ENCODE results near the gene FAM50B.

The FAM50B gene

GRCh38 chr6:3848925-3849605, at the start of gene FAM50B:
Gene FAM50B (plus strand): TSS chr6:3849373. CDS start chr6:3849812, 439 bp downstream.
- DNase-seq = peak; percentile 95

DNA sequence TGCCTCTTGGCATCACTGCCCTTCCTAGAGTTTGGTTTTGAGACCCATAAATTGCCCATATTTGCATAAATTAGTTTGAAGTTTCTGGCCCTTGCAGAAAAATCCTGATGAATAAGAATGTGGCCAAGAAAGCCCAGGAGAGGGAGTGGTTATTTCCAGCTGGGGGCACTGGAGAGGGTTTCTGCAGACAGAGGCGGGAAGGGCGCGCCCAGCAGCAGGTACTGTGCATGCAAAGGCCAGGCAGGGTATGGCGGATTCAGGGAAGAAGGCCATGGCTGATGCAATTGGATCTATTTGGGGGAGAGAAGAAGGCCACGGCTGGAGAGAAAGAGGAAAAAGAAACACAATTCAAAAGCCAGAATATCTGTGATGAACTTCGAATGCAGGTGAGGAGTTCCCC, 49.5 kb upstream of the FAM50B start:
- DNase-seq = no peak

GRCh38 chr6:3800850-3801591, 48.2 kb upstream of the FAM50B start:
- no peak for DNase-seq

- no peak for DNase-seq
Measured at GRCh38 chr6:3801960-3802359, 47.2 kb upstream of the FAM50B start.

DNA sequence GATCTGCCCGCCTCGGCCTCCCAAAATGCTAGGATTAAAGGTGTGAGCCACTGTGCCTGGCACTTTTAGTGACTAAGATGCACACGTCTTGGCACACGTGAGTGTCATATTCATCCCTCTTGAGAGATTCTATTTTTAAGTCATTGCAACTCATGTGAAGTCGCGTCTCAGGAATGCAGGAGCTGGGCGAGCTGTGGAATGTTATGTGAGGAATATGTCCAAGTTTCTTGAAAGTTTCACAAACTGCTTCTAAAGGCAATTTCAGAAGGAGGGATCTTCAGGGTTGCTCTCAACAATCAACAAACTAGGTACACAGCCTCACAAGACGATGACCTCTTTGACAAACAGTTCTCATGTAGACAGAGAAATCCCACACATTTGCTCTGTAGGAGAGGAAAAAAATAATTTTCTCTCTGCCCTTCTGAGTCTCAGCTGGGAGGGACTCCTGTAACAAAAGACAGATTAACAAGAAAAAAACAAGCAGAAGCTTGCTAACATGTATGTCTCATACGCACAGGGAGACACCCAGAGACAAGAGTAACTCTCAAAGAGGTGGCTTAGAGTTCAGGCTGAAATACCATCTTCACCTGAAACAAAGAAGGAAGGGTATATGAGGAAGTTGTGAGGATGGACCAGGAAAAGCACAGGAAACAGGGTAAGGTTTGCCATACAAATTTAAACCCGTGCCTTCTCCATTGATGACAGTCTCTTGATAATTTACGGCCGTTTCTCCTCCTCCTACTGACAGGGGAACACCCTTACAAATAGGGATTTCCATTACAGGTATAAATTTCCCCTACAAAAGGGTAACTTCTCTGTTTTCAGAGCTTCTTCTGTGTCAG, 45.3 kb upstream of the FAM50B start:
- no peak for DNase-seq

DNA sequence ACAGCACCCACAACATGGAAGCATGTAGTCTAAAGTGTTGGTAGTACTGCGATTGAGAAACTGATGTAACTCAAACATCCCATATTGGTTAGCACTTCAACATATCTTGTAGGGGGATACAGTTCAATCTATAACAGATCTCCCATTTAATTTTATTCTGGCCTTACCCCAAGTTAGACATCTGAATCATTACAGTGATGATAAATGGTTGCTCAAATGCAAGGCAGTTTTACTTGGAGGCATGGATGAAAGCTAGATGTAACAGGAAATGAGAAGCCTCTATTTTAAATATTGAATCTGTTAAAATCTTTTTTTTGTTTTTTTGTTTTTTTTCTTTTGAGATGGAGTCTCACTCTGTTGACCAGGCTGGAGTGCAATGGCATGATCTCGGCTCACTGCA, 44.2 kb upstream of the FAM50B start:
- no peak for DNase-seq

GRCh38 chr6:3805448-3806123, 43.6 kb upstream of the FAM50B start:
- no peak for DNase-seq

DNA sequence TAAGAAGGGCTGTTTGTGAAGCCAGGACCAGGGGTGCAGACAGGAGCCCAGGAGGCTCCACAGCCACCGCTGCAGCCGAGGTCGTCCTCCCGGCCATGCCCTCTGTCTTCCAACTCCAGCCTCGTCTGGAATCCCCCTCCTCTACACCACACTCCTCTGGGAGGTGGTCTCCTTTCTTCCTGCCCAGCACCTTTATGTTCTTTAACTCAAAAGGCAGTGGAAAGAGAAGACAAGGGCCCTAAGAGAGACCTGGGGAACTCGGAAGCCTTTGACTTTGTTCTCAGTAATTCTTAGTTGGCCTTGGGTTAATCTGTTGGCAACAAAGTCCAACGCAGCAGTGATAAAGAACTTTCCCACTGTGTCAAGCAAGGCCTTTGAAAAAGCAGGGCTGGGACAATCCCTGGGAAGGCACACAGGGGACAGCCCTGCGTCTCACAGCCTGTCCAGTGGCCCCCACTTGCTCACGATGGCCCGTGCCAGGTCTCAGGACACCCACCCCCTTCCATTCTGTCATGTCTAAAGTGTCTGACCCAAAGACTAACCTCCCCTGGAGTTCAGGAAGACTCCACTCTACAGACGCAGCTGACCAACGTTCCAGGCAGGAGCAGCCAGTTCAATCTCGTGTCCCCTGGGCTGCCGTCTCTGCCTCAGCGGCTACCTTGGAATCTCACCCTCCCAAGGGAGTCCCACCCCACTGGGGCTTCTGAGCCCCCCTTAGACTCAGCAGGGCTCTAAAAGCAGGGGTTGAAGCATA, 42.8 kb upstream of the FAM50B start:
- DNase-seq = no peak

GRCh38 chr6:3808199-3808598, 41.0 kb upstream of the FAM50B start:
- DNase-seq = no peak

GRCh38 chr6:3808759-3809514, 40.2 kb upstream of the FAM50B start:
- no peak for DNase-seq

GRCh38 chr6:3809515-3809891, 39.7 kb upstream of the FAM50B start:
- DNase-seq = no peak

DNA sequence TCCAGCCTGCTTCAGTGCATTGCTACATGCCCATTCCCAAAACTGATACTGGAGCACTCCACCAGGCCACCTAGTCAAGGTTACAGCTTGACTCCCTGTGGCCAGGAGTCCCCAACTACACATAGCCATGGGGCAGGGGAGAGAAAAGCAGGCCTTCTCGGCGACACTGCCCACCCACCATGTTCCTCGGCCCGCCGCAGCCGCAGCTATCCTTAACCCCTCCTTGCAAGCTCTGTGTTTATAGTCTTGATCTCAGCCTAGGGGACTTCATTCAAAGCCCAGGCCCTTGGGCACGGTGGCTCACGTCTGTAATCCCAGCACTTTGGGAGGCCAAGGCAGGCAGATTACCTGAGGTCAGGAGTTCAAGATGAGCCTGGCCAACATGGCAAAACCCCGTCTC, 39.2 kb upstream of the FAM50B start:
- DNase-seq = no peak

DNA sequence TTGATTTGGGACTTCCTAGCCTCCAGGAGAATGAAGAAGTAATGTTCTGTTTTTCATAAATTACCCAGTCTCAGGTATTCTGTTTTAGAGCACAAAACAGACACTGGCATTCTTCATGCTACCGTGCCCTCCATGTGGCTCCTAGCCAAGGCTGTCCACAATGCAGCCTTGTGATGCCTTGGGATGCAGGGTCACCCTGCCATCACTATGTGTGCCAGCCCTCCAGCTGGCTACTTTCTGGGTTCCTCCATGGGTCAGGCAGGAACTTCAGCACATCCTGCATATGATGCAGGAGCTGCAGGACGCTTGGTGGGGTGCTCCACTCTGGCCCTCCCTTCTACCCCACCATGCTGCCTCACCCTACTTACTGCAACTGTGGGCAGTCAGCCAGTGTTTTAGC, 38.0 kb upstream of the FAM50B start:
- no peak for DNase-seq

DNA sequence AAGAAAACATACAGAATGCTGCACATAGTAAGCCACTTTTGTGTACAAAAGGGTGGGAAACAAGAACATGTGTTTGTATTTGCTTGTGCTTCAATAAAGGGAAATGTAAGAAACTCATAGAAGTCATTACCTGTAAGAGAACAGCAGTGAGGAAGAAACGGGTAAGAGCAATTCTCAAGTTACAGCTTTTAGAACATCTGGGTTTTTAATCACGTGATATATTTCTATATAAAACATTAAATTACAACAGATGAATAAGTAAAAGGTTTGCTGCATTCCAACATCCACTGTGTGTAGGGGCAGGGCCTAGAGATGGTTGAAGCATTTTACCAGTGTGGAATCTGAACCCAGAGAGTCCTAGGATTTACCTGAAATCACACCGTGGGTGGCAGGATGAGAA, 36.6 kb upstream of the FAM50B start:
- no peak for DNase-seq

GRCh38 chr6:3813150-3813780, 35.9 kb upstream of the FAM50B start:
- peak; percentile 18 for DNase-seq

DNA sequence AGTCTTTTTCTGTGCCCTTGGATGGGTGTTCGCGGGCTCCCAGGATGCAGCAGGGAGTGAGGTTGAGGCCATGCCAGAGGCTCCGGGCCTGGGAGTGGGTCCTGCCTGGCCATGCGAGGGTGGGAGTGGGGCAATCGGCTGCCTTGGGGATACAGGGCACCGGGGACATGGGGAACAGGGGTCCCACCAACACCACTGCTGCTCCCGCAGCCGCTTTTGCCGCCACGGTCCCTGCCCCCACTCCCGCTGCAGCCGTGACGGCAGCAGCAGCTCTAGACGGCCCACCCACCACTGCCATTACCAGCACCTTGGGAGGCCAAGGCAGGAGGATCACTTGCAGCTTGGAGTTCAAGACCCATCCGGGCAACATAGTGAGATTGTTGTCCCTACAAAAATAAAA, 35.3 kb upstream of the FAM50B start:
- no peak for DNase-seq

DNA sequence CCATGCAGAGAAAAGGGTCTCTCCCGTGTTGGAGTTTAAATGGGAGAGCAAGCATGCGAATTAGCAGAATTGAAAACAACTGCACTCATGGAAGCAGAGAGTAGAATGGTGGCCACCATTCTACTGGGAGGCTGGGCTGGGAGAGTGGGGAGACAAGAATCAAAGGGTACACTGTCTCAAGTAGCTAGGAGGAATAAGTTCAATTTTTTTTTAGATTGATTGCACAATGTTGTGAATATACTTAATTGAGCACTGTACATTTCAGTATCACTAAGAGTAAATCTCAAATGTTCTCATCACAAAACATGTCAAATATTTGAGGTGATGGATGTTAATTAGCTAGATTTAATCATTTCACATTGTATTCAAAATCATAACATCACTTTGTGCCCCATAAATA, 34.6 kb upstream of the FAM50B start:
- no peak for DNase-seq

GRCh38 chr6:3816251-3816650, 32.9 kb upstream of the FAM50B start:
- no peak for DNase-seq

DNA sequence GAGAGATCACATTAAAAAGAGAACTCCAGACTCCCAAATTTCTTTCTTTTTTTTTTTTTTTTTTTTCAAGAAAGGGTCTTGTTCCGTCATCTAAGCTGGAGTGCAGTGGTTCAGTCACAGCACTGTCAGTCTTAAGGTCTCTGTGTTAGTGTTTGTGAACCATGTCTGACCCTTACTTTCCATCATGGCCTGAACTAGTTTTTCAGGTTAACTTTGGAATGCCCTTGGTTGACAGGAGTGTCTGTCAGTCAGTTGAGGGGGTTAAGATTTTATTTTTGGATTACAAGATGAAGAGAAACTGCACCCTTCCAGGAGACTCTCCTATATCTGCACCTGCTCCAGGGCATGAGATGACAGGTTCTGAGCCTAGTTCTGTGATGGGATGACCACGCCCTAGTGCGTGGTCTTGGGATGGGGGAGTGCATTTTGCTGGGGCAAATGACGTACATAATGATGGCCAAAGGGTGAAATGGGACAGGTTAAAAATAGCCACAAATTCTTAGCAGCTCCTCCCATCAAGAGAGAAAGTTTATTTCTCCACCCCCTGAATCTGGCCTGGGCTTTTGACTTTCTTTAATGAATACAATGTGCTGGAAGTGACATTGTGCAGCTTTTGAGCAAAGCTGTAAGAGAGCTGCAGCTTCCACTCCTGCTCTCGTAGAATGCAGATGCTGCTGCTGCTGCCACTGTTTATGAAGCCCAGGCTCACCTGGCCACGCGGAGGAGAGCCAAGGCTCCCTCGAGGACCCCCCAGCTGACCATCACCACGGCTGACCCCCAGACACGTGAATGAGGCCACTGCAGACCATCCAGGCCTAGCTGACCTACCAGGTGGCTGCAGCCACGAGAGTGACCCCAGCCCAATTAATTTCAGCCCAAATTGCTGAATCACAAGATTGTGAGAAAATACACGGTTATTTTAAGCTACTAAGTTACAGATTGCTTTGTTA, 29.7 kb upstream of the FAM50B start:
- DNase-seq = no peak

GRCh38 chr6:3820563-3820962, 28.6 kb upstream of the FAM50B start:
- no peak for DNase-seq

Measured in OCI-M1 (cell line).